Vagina (tissue), 2 donors: ENCODE results near the gene COBL. TPM values are rescaled to one million over a fixed set of nuclear protein-coding genes. Genes with fewer than 3 reads are reported as not detected.

Source experiments
- DNase-seq, 2 donors: peaks; one replicate each; pipeline ENCODE4 v3.0.0-alpha.2; 2017; ENCODE audit errors: extremely low spot score in 2 of 2
- H3K27ac ChIP-seq: fragments of 200-600 bp; sonication (generic); one replicate; pipeline ENCODE4 v1.5.1; 2019
- H3K27me3 ChIP-seq: fragments of 200-600 bp; sonication (generic); one replicate; pipeline ENCODE4 v1.5.1; 2019
- H3K36me3 ChIP-seq, 2 donors: fragments of 200-600 bp; sonication (generic); one replicate each; pipeline ENCODE4 v1.5.1; 2017 to 2019
- H3K4me1 ChIP-seq: fragments of 200-600 bp; sonication (generic); one replicate; pipeline ENCODE4 v1.5.1; 2019
- H3K4me3 ChIP-seq, 2 donors: fragments of 200-600 bp; sonication (generic); 1 replicate in 1 of 2; 2 replicates in 1 of 2; pipeline ENCODE4 v1.5.1; 2016 to 2019
- H3K9me3 ChIP-seq: fragments of 200-600 bp; sonication (generic); one replicate; pipeline ENCODE4 v1.5.1; 2019
- POLR2A ChIP-seq, 2 donors: fragments of 450-650 bp; IDR thresholded peaks; one replicate each; pipeline ENCODE4 v1.6.1; 2017; ENCODE audit warnings: antibody characterized with exemption in 2 of 2, mild to moderate bottlenecking in 2 of 2, moderate library complexity in 2 of 2
- POLR2AphosphoS5 ChIP-seq, 2 donors: sonication (generic); formaldehyde crosslinking; IDR thresholded peaks; one replicate each; pipeline ENCODE4 v1.9.0; 2017; ENCODE audit warnings: antibody characterized with exemption in 2 of 2, mild to moderate bottlenecking in 2 of 2, low read depth in 1 of 2; ENCODE audit not compliant: insufficient read depth in 1 of 2
- intact Hi-C: fragments of 100-400 bp; cut with DNase I; formaldehyde crosslinking; loops from one replicate; pipeline ENCODE4 v1.15.1; 2023
- total RNA-seq: library from RNA; depleted of rRNA; stranded (reverse); fragments of >200 nt; gene quantifications from one replicate; pipeline ENCODE4 v1.2.3, GENCODE V29; 2016
- TF ChIP-seq, protein P1 (sequence below), 3 experiments: fragments of 450-650 bp in 2 of 3; fragments of 200-600 bp in 1 of 3; sonication (generic) in 1 of 3; IDR thresholded peaks; one replicate each; pipeline ENCODE4 v1.5.1; 2017 to 2019; ENCODE audit warnings: antibody characterized with exemption in 3 of 3, mild to moderate bottlenecking in 2 of 3, moderate library complexity in 2 of 3

The COBL gene
- total RNA-seq, 1 donor from 2014 or later, result 9.3 TPM

DNA sequence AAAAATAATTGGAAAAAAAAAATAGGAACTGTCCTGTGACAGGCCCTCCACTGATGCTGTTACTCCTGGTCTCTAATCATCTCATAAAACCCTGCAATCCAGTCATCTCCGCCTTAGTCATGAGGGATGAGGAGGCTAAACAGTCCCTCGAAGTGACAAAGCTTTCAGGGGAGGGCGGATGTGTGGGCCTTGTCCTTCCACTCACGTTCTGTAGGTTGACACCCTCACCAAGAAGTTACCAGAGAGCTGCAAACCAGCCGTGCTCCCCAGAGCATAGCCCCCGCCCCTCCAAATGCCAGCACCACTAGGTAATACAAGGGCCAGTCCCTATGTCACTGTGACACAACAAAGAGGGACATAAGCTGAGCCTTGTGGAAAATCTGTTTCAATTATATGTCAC, 11.9 kb downstream of the COBL start:
- intact Hi-C loops, result no loop called here
- TF ChIP-seq POLR2AphosphoS5 (IDR thresholded peaks at IDR 0.05; ENCODE audit: insufficient read depth in 1 of 2, low read depth in 1 of 2) (no peak), POLR2A (IDR thresholded peaks at IDR 0.05) (no peak)
- TF ChIP-seq, protein P1, sequence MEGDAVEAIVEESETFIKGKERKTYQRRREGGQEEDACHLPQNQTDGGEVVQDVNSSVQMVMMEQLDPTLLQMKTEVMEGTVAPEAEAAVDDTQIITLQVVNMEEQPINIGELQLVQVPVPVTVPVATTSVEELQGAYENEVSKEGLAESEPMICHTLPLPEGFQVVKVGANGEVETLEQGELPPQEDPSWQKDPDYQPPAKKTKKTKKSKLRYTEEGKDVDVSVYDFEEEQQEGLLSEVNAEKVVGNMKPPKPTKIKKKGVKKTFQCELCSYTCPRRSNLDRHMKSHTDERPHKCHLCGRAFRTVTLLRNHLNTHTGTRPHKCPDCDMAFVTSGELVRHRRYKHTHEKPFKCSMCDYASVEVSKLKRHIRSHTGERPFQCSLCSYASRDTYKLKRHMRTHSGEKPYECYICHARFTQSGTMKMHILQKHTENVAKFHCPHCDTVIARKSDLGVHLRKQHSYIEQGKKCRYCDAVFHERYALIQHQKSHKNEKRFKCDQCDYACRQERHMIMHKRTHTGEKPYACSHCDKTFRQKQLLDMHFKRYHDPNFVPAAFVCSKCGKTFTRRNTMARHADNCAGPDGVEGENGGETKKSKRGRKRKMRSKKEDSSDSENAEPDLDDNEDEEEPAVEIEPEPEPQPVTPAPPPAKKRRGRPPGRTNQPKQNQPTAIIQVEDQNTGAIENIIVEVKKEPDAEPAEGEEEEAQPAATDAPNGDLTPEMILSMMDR (IDR thresholded peaks at IDR 0.05), result no peak
- H3K4me3 ChIP-seq, result no peak overlapping the region
- H3K27me3 ChIP-seq, result no peaks in the 10 kb centered on the region
- DNase-seq, result peak in 1 of 2 donors; percentile 25
- no peaks in the 10 kb centered on the region for H3K4me1 ChIP-seq
- H3K27ac ChIP-seq, result no peak overlapping the region
- no peaks in the 10 kb centered on the region for H3K36me3 ChIP-seq
- no peaks in the 10 kb centered on the region for H3K9me3 ChIP-seq

DNA sequence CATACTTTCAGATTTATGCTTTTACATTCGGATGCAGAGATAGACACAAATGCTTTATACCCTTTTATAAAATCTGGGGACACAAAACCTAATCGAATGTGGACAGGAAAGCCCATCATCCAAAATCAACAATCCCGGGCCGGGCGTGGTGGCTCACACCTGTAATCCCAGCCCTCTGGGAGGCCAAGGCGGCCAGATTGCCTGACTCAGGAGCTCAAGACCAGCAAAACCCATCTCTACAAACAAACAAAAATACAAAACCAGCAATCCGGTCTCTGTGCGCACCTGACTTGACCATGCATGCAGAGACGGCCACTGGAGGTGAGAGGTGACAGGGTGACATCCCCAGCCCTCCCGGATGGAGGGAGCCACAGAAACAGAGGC, 13.5 kb downstream of the COBL start:
- intact Hi-C loops, result no loop called here
- no peaks in the 10 kb centered on the region for H3K9me3 ChIP-seq
- no peak for DNase-seq
- H3K36me3 ChIP-seq, result no peaks in the 10 kb centered on the region
- no peak overlapping the region for H3K27ac ChIP-seq
- TF ChIP-seq, protein P1 (IDR thresholded peaks at IDR 0.05), result no peak
- no peak for TF ChIP-seq POLR2AphosphoS5 (IDR thresholded peaks at IDR 0.05; ENCODE audit: insufficient read depth in 1 of 2, low read depth in 1 of 2)
- TF ChIP-seq POLR2A (IDR thresholded peaks at IDR 0.05), result no peak
- H3K4me1 ChIP-seq, result no peaks in the 10 kb centered on the region
- H3K27me3 ChIP-seq, result no peaks in the 10 kb centered on the region
- H3K4me3 ChIP-seq, result no peak overlapping the region

DNA sequence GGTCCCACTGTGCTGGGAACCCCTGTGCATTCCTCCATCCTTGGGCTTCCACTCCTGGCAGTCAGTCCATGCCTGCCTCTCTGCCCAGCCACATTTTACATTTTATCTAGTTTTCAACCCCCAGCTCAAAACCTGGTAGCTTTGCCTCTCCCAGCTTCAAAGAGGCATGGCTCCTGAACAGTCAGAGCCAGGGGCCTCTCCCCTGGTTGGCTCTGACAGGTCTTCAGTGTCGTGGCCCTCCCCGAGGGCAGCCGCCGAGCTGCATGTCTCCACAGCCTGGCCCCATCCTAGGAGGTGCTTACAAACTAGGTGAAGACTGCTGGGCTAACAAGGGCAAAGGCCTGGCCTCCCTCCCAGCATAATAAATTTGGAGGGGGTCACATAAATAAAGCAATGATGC, 14.8 kb downstream of the COBL start:
- TF ChIP-seq POLR2AphosphoS5 (IDR thresholded peaks at IDR 0.05; ENCODE audit: insufficient read depth in 1 of 2, low read depth in 1 of 2), result no peak
- TF ChIP-seq POLR2A (IDR thresholded peaks at IDR 0.05), result no peak
- TF ChIP-seq, protein P1 (IDR thresholded peaks at IDR 0.05), result no peak
- Histone ChIP-seq H3K27me3 (no peaks in the 10 kb centered on the region), H3K4me3 (no peak overlapping the region), H3K4me1 (no peaks in the 10 kb centered on the region), H3K27ac (no peak overlapping the region), H3K36me3 (no peaks in the 10 kb centered on the region), H3K9me3 (no peaks in the 10 kb centered on the region)
- no peak for DNase-seq
- intact Hi-C loops, result no loop called here

DNA sequence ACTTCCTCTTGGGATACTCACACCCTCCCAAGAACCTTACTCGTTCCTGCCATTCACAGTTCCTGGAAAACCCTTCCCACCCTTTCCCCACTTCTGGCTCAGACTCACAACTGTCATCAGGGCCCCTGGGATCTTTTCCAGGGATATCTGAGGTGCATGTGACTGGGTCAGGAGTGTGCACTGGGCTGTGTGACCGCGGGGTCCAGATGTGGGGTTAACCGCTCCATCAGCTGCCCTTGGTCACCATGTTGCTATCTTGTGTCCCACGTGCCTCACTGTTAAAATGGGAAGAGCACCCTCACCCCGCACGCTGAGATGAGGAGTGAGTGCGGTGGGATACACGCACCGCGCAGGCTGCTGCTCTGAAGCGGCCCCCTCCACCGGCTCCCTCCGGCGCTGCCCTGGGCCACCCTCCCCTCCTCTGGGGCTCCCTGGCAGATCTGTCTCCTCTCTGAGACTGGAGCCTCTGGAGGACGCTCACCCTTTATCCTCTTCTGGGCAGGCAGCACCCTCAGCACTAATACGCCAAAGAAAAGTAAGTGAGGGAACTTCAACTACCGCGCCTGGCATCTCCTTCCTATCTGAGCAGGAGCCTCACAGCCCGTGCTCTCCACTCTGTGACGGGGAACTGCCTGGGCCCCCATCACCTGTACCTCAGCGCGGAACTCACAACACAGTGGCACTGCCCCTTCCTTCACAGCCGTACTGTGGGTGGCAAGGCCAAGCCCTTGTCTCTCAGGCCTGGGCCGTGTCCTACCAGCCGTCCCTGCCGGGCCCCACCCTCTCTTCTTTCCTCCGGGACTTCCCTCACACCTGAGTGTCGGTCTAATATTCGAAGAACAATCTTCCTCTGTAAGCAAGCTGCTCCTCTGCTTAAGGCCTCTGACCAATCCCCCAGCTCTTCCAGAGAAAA, 15.6 kb downstream of the COBL start:
- no peak for DNase-seq
- Histone ChIP-seq H3K4me3 (no peak overlapping the region), H3K36me3 (no peaks in the 10 kb centered on the region), H3K4me1 (no peaks in the 10 kb centered on the region), H3K27ac (no peak overlapping the region), H3K9me3 (no peaks in the 10 kb centered on the region), H3K27me3 (no peaks in the 10 kb centered on the region)
- intact Hi-C loops, result no loop called here
- TF ChIP-seq, protein P1 (IDR thresholded peaks at IDR 0.05), result no peak
- TF ChIP-seq POLR2AphosphoS5 (IDR thresholded peaks at IDR 0.05; ENCODE audit: insufficient read depth in 1 of 2, low read depth in 1 of 2) (no peak), POLR2A (IDR thresholded peaks at IDR 0.05) (no peak)
